Gastroesophageal sphincter (tissue), 3 donors: Measurements from ENCODE around the gene PPP1R14B.

Source experiments
- CTCF ChIP-seq, 4 experiments: fragments of 200-600 bp in 2 of 4; fragments of 450-650 bp in 2 of 4; sonication (generic) in 1 of 4; IDR thresholded peaks; one replicate each; pipeline ENCODE4 v1.5.1; 2017 to 2019; ENCODE audit warnings: antibody characterized with exemption in 4 of 4, mild to moderate bottlenecking in 2 of 4, moderate library complexity in 2 of 4
- EP300 ChIP-seq: sonication (generic); formaldehyde crosslinking; IDR thresholded peaks from one replicate; pipeline ENCODE4 v1.6.1; 2017; ENCODE audit warnings: antibody characterized with exemption, mild to moderate bottlenecking
- POLR2A ChIP-seq, 2 donors: fragments of 450-650 bp; IDR thresholded peaks; one replicate each; pipeline ENCODE4 v1.6.1; 2017; ENCODE audit warnings: antibody characterized with exemption in 2 of 2, mild to moderate bottlenecking in 2 of 2, moderate library complexity in 1 of 2
- POLR2AphosphoS5 ChIP-seq: sonication (generic); formaldehyde crosslinking; IDR thresholded peaks from one replicate; pipeline ENCODE4 v1.6.1; 2017; ENCODE audit warnings: antibody characterized with exemption

DNA sequence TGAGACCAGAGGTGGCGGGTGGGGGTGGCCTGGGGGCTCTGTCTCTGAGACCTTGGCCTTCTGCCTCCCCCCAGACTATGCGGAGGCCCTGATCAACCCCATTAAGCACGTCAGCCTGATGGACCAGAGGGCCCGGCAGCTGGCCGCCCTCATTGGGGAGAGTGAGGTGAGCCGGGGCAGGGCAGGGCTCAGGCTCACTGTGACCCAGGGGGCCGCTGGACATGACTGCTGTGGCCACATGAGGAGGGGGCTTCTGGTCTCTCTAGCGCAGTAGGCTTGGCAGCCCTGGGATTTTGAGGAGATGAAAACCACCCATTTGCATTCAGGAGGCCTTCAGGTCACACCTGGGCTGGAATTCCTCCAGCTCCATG is 17.2 kb upstream of the PPP1R14B start:
- TF ChIP-seq CTCF (IDR thresholded peaks at IDR 0.05) (no peak), POLR2AphosphoS5 (no peak), POLR2A (IDR thresholded peaks at IDR 0.05) (no peak), EP300 (no peak)
